Fibroblast of lung (primary cell): ENCODE data around the gene SEMA4D. TPM values are rescaled to one million over a fixed set of nuclear protein-coding genes. Genes with fewer than 3 reads are reported as not detected.

Experiments
- DNase-seq, 2 donors: peaks; one replicate each; pipeline versions ENCODE4 v3.0.0 to v3.0.0-alpha.2; 2010; ENCODE audit warnings: low read depth in 2 of 2
- H2AFZ ChIP-seq: 2 replicates; pipeline ENCODE4 v1.5.1; 2012; ENCODE audit warnings: low read length, control low read depth, inconsistent platforms
- H3K27ac ChIP-seq: 2 replicates; pipeline ENCODE4 v1.5.1; 2011; ENCODE audit warnings: low read length, control low read depth; ENCODE audit not compliant: insufficient read depth
- H3K27me3 ChIP-seq: 2 replicates; pipeline ENCODE4 v1.5.1; 2011; ENCODE audit warnings: mild to moderate bottlenecking, low read length; ENCODE audit not compliant: control insufficient read depth, insufficient read depth
- H3K36me3 ChIP-seq: 2 replicates; pipeline ENCODE4 v1.5.1; 2011; ENCODE audit warnings: low read length; ENCODE audit not compliant: control insufficient read depth, insufficient read depth
- H3K4me1 ChIP-seq: 2 replicates; pipeline ENCODE4 v1.5.1; 2011; ENCODE audit warnings: low read length; ENCODE audit not compliant: control insufficient read depth, insufficient read depth; ENCODE audit errors: extremely low read depth
- H3K4me2 ChIP-seq: 2 replicates; pipeline ENCODE4 v1.5.1; 2011; ENCODE audit warnings: low read length, control low read depth; ENCODE audit not compliant: insufficient read depth; ENCODE audit errors: extremely low read depth
- H3K4me3 ChIP-seq, 4 experiments: fragments of 200-600 bp in 1 of 4; sonication (generic) in 1 of 4; replicated peaks in 1 of 4; 2 replicates each; pipeline ENCODE4 v1.5.1; 2011 to 2016; ENCODE audit warnings: low read length in 4 of 4, low read depth in 3 of 4, mild to moderate bottlenecking in 3 of 4, control low read depth in 2 of 4, inconsistent platforms in 1 of 4, mixed read lengths in 1 of 4; ENCODE audit not compliant: insufficient read depth in 1 of 4; ENCODE audit errors: control extremely low read depth in 1 of 4
- H3K79me2 ChIP-seq: 2 replicates; pipeline ENCODE4 v1.5.1; 2012; ENCODE audit warnings: mild to moderate bottlenecking, low read length, inconsistent platforms; ENCODE audit not compliant: control insufficient read depth, insufficient read depth
- H3K9ac ChIP-seq: 2 replicates; pipeline ENCODE4 v1.5.1; 2011; ENCODE audit warnings: mild to moderate bottlenecking, low read length, control low read depth; ENCODE audit not compliant: insufficient read depth
- H3K9me3 ChIP-seq: 2 replicates; pipeline ENCODE4 v1.5.1; 2012; ENCODE audit warnings: low read depth, low read length; ENCODE audit not compliant: control insufficient read depth, insufficient read depth
- H4K20me1 ChIP-seq: 2 replicates; pipeline ENCODE4 v1.5.1; 2011; ENCODE audit warnings: low read length; ENCODE audit not compliant: control insufficient read depth, insufficient read depth; ENCODE audit errors: extremely low read depth
- CTCF ChIP-seq, 2 donors: IDR thresholded peaks in 1 of 2; conservative IDR thresholded peaks in 1 of 2; 1 replicate in 1 of 2; 2 replicates in 1 of 2; pipeline ENCODE4 v1.5.1; 2011 to 2012; ENCODE audit warnings: low read length in 2 of 2, control low read depth in 1 of 2, inconsistent platforms in 1 of 2, low read depth in 1 of 2, mild to moderate bottlenecking in 1 of 2
- EZH2 ChIP-seq: IDR thresholded peaks from 2 replicates; pipeline ENCODE4 v1.5.1; 2012; ENCODE audit warnings: low read length, control low read depth, mild to moderate bottlenecking; ENCODE audit errors: missing control alignments
- polyA plus RNA-seq, 2 donors: library from polyadenylated mRNA; depleted of rRNA in 1 of 2; stranded (reverse) in 1 of 2; unstranded in 1 of 2; fragments of >200 nt; gene quantifications; 2 replicates each; pipeline ENCODE4 v1.2.1, GENCODE V29; 2011 to 2012; ENCODE audit warnings: missing spikeins in 1 of 2
- total RNA-seq: library from RNA; depleted of rRNA; stranded (reverse); fragments of >200 nt; gene quantifications from 2 replicates; pipeline ENCODE4 v1.2.1, GENCODE V29; 2014

SEMA4D gene
- total and polyA plus RNA-seq, 2 donors (not counting 1 experiment from before 2014, with no cell fraction given) = 0.67 to 2.6 TPM

GRCh38 chr9:89492586-89492985, 5.3 kb downstream of the SEMA4D start:
- H3K79me2 ChIP-seq = no peaks in the 10 kb centered on the region
- H3K27ac ChIP-seq = no peak overlapping the region
- no peak overlapping the region for H2AFZ ChIP-seq
- TF ChIP-seq EZH2 (no peak), CTCF (conservative IDR thresholded peaks at IDR 0.05 in 1 of 2, IDR thresholded peaks at IDR 0.05 in 1 of 2; ENCODE audit: low read depth in 1 of 2, low read length in 2 of 2) (no peak)
- H4K20me1 ChIP-seq = no peaks in the 10 kb centered on the region
- H3K9me3 ChIP-seq = no peaks in the 10 kb centered on the region
- no peak for DNase-seq
- peaks cover 2% of the 10 kb centered on the region for H3K27me3 ChIP-seq
- H3K4me2 ChIP-seq = no peak overlapping the region
- H3K4me1 ChIP-seq = no peaks in the 10 kb centered on the region
- H3K4me3 ChIP-seq = no peak overlapping the region
- H3K36me3 ChIP-seq = no peaks in the 10 kb centered on the region
- no peak overlapping the region for H3K9ac ChIP-seq

GRCh38 chr9:89491694-89492093, 6.2 kb downstream of the SEMA4D start:
- H3K27ac ChIP-seq = no peak overlapping the region
- no peaks in the 10 kb centered on the region for H3K4me1 ChIP-seq
- no peaks in the 10 kb centered on the region for H4K20me1 ChIP-seq
- H3K27me3 ChIP-seq = peaks cover 2% of the 10 kb centered on the region
- no peak overlapping the region for H2AFZ ChIP-seq
- no peaks in the 10 kb centered on the region for H3K36me3 ChIP-seq
- H3K4me3 ChIP-seq = no peak overlapping the region
- no peak overlapping the region for H3K4me2 ChIP-seq
- H3K79me2 ChIP-seq = no peaks in the 10 kb centered on the region
- no peak overlapping the region for H3K9ac ChIP-seq
- DNase-seq = no peak
- TF ChIP-seq EZH2 (no peak), CTCF (conservative IDR thresholded peaks at IDR 0.05 in 1 of 2, IDR thresholded peaks at IDR 0.05 in 1 of 2; ENCODE audit: low read depth in 1 of 2, low read length in 2 of 2) (no peak)
- H3K9me3 ChIP-seq = no peaks in the 10 kb centered on the region

GRCh38 chr9:89489548-89490530, 8.1 kb downstream of the SEMA4D start:
- Histone ChIP-seq H3K4me3 (no peak overlapping the region), H3K79me2 (no peaks in the 10 kb centered on the region), H3K36me3 (no peaks in the 10 kb centered on the region), H3K27ac (no peak overlapping the region), H3K4me1 (no peaks in the 10 kb centered on the region), H4K20me1 (no peaks in the 10 kb centered on the region), H3K27me3 (no peaks in the 10 kb centered on the region), H3K4me2 (no peak overlapping the region), H3K9me3 (no peaks in the 10 kb centered on the region), H3K9ac (no peak overlapping the region), H2AFZ (no peak overlapping the region)
- TF ChIP-seq EZH2 (no peak), CTCF (conservative IDR thresholded peaks at IDR 0.05 in 1 of 2, IDR thresholded peaks at IDR 0.05 in 1 of 2; ENCODE audit: low read depth in 1 of 2, low read length in 2 of 2) (no peak)
- no peak for DNase-seq
